Tibial nerve (tissue), 4 donors: ENCODE measurements around the gene ANP32B.

Experiments used
- EP300 ChIP-seq, 2 donors: sonication (generic); formaldehyde crosslinking; IDR thresholded peaks; one replicate each; pipeline ENCODE4 v1.6.1; 2017; ENCODE audit warnings: antibody characterized with exemption in 2 of 2, mild to moderate bottlenecking in 1 of 2
- TF ChIP-seq, protein P1 (sequence below), 5 experiments: fragments of 200-600 bp in 3 of 5; fragments of 450-650 bp in 2 of 5; sonication (generic) in 3 of 5; IDR thresholded peaks; one replicate each; pipeline ENCODE4 v1.5.1; 2016 to 2019; ENCODE audit warnings: antibody characterized with exemption in 5 of 5, mild to moderate bottlenecking in 3 of 5, moderate library complexity in 2 of 5

GRCh38 chr9:97940741-97941140 is 42.4 kb upstream of the ANP32B start:
- TF ChIP-seq, protein P1, sequence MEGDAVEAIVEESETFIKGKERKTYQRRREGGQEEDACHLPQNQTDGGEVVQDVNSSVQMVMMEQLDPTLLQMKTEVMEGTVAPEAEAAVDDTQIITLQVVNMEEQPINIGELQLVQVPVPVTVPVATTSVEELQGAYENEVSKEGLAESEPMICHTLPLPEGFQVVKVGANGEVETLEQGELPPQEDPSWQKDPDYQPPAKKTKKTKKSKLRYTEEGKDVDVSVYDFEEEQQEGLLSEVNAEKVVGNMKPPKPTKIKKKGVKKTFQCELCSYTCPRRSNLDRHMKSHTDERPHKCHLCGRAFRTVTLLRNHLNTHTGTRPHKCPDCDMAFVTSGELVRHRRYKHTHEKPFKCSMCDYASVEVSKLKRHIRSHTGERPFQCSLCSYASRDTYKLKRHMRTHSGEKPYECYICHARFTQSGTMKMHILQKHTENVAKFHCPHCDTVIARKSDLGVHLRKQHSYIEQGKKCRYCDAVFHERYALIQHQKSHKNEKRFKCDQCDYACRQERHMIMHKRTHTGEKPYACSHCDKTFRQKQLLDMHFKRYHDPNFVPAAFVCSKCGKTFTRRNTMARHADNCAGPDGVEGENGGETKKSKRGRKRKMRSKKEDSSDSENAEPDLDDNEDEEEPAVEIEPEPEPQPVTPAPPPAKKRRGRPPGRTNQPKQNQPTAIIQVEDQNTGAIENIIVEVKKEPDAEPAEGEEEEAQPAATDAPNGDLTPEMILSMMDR (IDR thresholded peaks at IDR 0.05), result no peak
- no peak for TF ChIP-seq EP300 (IDR thresholded peaks at IDR 0.05)
